WTC11 (cell line): ENCODE data around the gene STBD1. TPM values are rescaled to one million over a fixed set of nuclear protein-coding genes. Genes with fewer than 3 reads are reported as not detected.

ENCODE experiments used
- ATAC-seq: fragments of 200-7000 bp; cut with Tn5 transposase; 2 replicates; pipeline ENCODE4 v1.10.0; 2021; ENCODE audit warnings: mild to moderate bottlenecking, moderate library complexity
- CTCF ChIA-PET: fragments of 300-600 bp; sonication (Branson Sonifier 250); formaldehyde crosslinking; loops from one replicate; lab custom pipeline; 2021; ENCODE audit warnings: antibody characterized with exemption; lab: Charles Lee
- POLR2A ChIA-PET: fragments of 350-600 bp; sonication (Branson Sonifier 250); formaldehyde crosslinking; loops from one replicate; lab custom pipeline; 2021; ENCODE audit warnings: antibody characterized with exemption; lab: Charles Lee
- DNase-seq: peaks from one replicate; pipeline ENCODE4 v3.0.0; 2021; ENCODE audit warnings: low spot score
- H3K27ac Mint-ChIP-seq: 2 replicates; pipeline ENCODE4 v1.8.0; 2021; ENCODE audit warnings: mixed read lengths
- H3K27me3 Mint-ChIP-seq: 2 replicates; pipeline ENCODE4 v1.8.0; 2021; ENCODE audit warnings: low read depth, mild to moderate bottlenecking, moderate library complexity, mixed read lengths
- H3K36me3 Mint-ChIP-seq: 2 replicates; pipeline ENCODE4 v1.8.0; 2021; ENCODE audit warnings: mixed read lengths
- H3K4me1 Mint-ChIP-seq: 2 replicates; pipeline ENCODE4 v1.8.0; 2022; ENCODE audit warnings: mixed read lengths
- H3K4me3 Mint-ChIP-seq: 2 replicates; pipeline ENCODE4 v1.8.0; 2021; ENCODE audit warnings: mild to moderate bottlenecking, moderate library complexity, mixed read lengths
- H3K9me3 Mint-ChIP-seq: 2 replicates; pipeline ENCODE4 v1.8.0; 2021; ENCODE audit warnings: mixed read lengths
- ATF1 ChIP-seq: sonication (generic); formaldehyde crosslinking; IDR thresholded peaks from 2 replicates; pipeline ENCODE4 v1.8.1; 2023; ENCODE audit warnings: mild to moderate bottlenecking, moderate library complexity, missing genetic modification reagents
- ATF6 ChIP-seq: sonication (generic); formaldehyde crosslinking; IDR thresholded peaks from 2 replicates; pipeline ENCODE4 v1.8.1; 2023; ENCODE audit warnings: mild to moderate bottlenecking, missing genetic modification reagents
- E2F4 ChIP-seq: sonication (generic); formaldehyde crosslinking; IDR thresholded peaks from 2 replicates; pipeline ENCODE4 v1.8.1; 2022; ENCODE audit warnings: low read depth, mild to moderate bottlenecking, moderate library complexity, missing genetic modification reagents, borderline replicate concordance
- ETV6 ChIP-seq: sonication (generic); formaldehyde crosslinking; IDR thresholded peaks from 2 replicates; pipeline ENCODE4 v1.8.1; 2022; ENCODE audit warnings: mild to moderate bottlenecking, missing genetic modification reagents
- FOXK1 ChIP-seq: sonication (generic); formaldehyde crosslinking; IDR thresholded peaks from 2 replicates; pipeline ENCODE4 v1.8.0; 2022; ENCODE audit warnings: mild to moderate bottlenecking, moderate library complexity, missing genetic modification reagents
- GABPB1 ChIP-seq: sonication (generic); formaldehyde crosslinking; IDR thresholded peaks from 2 replicates; pipeline ENCODE4 v1.8.1; 2023; ENCODE audit warnings: mild to moderate bottlenecking, missing genetic modification reagents
- GRHL2 ChIP-seq: fragments of 250-450 bp; sonication (Bioruptor Pico); IDR thresholded peaks from 2 replicates; pipeline ENCODE4 v1.8.0; 2022; ENCODE audit warnings: mild to moderate bottlenecking, moderate library complexity; ENCODE audit not compliant: insufficient replicate concordance, severe bottlenecking
- HMGA2 ChIP-seq: fragments of 250-450 bp; sonication (Bioruptor Pico); IDR thresholded peaks from 2 replicates; pipeline ENCODE4 v1.4.0; 2021; ENCODE audit warnings: mild to moderate bottlenecking, moderate library complexity
- NR1H2 ChIP-seq: sonication (generic); formaldehyde crosslinking; IDR thresholded peaks from 2 replicates; pipeline ENCODE4 v1.9.0; 2021; ENCODE audit warnings: mild to moderate bottlenecking, moderate library complexity, missing genetic modification reagents
- NR3C1 ChIP-seq: sonication (generic); formaldehyde crosslinking; conservative IDR thresholded peaks from 2 replicates; pipeline ENCODE4 v1.8.1; 2023; ENCODE audit warnings: low read depth, mild to moderate bottlenecking, missing genetic modification reagents
- OVOL2 ChIP-seq: fragments of 250-450 bp; sonication (Bioruptor Pico); IDR thresholded peaks from 2 replicates; pipeline ENCODE4 v1.9.0; 2021; ENCODE audit warnings: mild to moderate bottlenecking, borderline replicate concordance
- PRDM15 ChIP-seq: sonication (generic); formaldehyde crosslinking; IDR thresholded peaks from 2 replicates; pipeline ENCODE4 v1.8.0; 2022; ENCODE audit warnings: missing genetic modification reagents
- RELA ChIP-seq: sonication (generic); formaldehyde crosslinking; IDR thresholded peaks from 2 replicates; pipeline ENCODE4 v1.8.1; 2022; ENCODE audit warnings: missing genetic modification reagents, mild to moderate bottlenecking, borderline replicate concordance
- RORB ChIP-seq: fragments of 250-450 bp; sonication (Bioruptor Pico); IDR thresholded peaks from 2 replicates; pipeline ENCODE4 v1.9.0; 2021; ENCODE audit warnings: mild to moderate bottlenecking
- SOX15 ChIP-seq: fragments of 250-450 bp; sonication (Bioruptor Pico); IDR thresholded peaks from 2 replicates; pipeline ENCODE4 v1.9.0; 2021; ENCODE audit warnings: mild to moderate bottlenecking
- STAT6 ChIP-seq: sonication (generic); formaldehyde crosslinking; conservative IDR thresholded peaks from 2 replicates; pipeline ENCODE4 v1.8.1; 2023; ENCODE audit warnings: mild to moderate bottlenecking, low read depth, missing genetic modification reagents, moderate library complexity
- USF2 ChIP-seq: sonication (generic); formaldehyde crosslinking; IDR thresholded peaks from 2 replicates; pipeline ENCODE4 v1.8.1; 2023; ENCODE audit warnings: mild to moderate bottlenecking, missing genetic modification reagents, moderate library complexity
- ZNF263 ChIP-seq: sonication (generic); formaldehyde crosslinking; IDR thresholded peaks from 2 replicates; pipeline ENCODE4 v1.8.1; 2022; ENCODE audit warnings: low read depth, mild to moderate bottlenecking, moderate library complexity, missing genetic modification reagents
- ZNF416 ChIP-seq: fragments of 250-450 bp; sonication (Bioruptor Pico); IDR thresholded peaks from 2 replicates; pipeline ENCODE4 v1.9.0; 2021; ENCODE audit warnings: mild to moderate bottlenecking, inconsistent platforms
- ZNF423 ChIP-seq: fragments of 250-450 bp; sonication (Bioruptor Pico); IDR thresholded peaks from 2 replicates; pipeline ENCODE4 v2.1.2; 2022; ENCODE audit warnings: mild to moderate bottlenecking, moderate library complexity
- ZNF512 ChIP-seq: sonication (generic); formaldehyde crosslinking; IDR thresholded peaks from 2 replicates; pipeline ENCODE4 v1.8.1; 2022; ENCODE audit warnings: missing genetic modification reagents, borderline replicate concordance
- ZSCAN18 ChIP-seq: fragments of 250-450 bp; sonication (Bioruptor Pico); IDR thresholded peaks from 2 replicates; pipeline ENCODE4 v2.1.2; 2022; ENCODE audit warnings: mild to moderate bottlenecking, moderate library complexity
- total RNA-seq: library from RNA; stranded (reverse); gene quantifications from 3 replicates; pipeline ENCODE4 v1.2.3, GENCODE V29; 2021

STBD1 gene
- total RNA-seq, 1 experiment from 2014 or later = 1.4 TPM

- TF ChIP-seq RELA (CRISPR knock-in tag) (no peak), RORB (CRISPR knock-in tag) (no peak), USF2 (CRISPR knock-in tag) (no peak), ZSCAN18 (CRISPR knock-in tag) (no peak), GRHL2 (CRISPR knock-in tag) (no peak), ATF6 (CRISPR knock-in tag) (no peak), ATF1 (CRISPR knock-in tag) (no peak), STAT6 (CRISPR knock-in tag) (no peak), PRDM15 (CRISPR knock-in tag) (no peak), ZNF416 (no peak)
- no peak overlapping the region for H3K27ac Mint-ChIP-seq
- no peak for ATAC-seq
- H3K27me3 Mint-ChIP-seq = peaks cover 15% of the 10 kb centered on the region
- ChIA-PET POLR2A (no interaction called here), CTCF (no interaction called here)
- peaks cover 11% of the 10 kb centered on the region for H3K9me3 Mint-ChIP-seq
- H3K4me3 Mint-ChIP-seq = no peak overlapping the region
- no peaks in the 10 kb centered on the region for H3K36me3 Mint-ChIP-seq
- no peak for DNase-seq
- H3K4me1 Mint-ChIP-seq = no peaks in the 10 kb centered on the region
Measured at GRCh38 chr4:76282941-76283689, 23.4 kb upstream of the STBD1 start.

- Mint-ChIP-seq H3K27me3 (peaks cover 15% of the 10 kb centered on the region), H3K9me3 (peaks cover 11% of the 10 kb centered on the region), H3K4me3 (no peak overlapping the region), H3K36me3 (no peaks in the 10 kb centered on the region), H3K27ac (no peak overlapping the region), H3K4me1 (no peaks in the 10 kb centered on the region; the same call in 1 of the 2 replicates)
- DNase-seq = no peak
- CTCF ChIA-PET = no interaction called here
- POLR2A ChIA-PET = no interaction called here
- no peak for ATAC-seq
- TF ChIP-seq GRHL2 (CRISPR knock-in tag) (no peak), GABPB1 (no peak), OVOL2 (CRISPR knock-in tag) (no peak), SOX15 (CRISPR knock-in tag) (no peak), ZNF423 (CRISPR knock-in tag) (no peak), HMGA2 (CRISPR knock-in tag) (no peak), NR1H2 (CRISPR knock-in tag) (no peak), NR3C1 (no peak), ETV6 (CRISPR knock-in tag) (no peak), E2F4 (CRISPR knock-in tag) (no peak), FOXK1 (CRISPR knock-in tag) (no peak), ZNF263 (CRISPR knock-in tag) (no peak), ZNF512 (CRISPR knock-in tag) (no peak)
Measured at GRCh38 chr4:76283900-76284299, 22.6 kb upstream of the STBD1 start.
